Lung (tissue), 12 donors: Measurements from ENCODE around the gene ATP2B3. TPM values are rescaled to one million over a fixed set of nuclear protein-coding genes. Genes with fewer than 3 reads are reported as not detected.

Experiments used
- ATAC-seq: fragments of 200-7000 bp; cut with Tn5 transposase; one replicate; pipeline ENCODE4 v1.9.1; 2020; ENCODE audit warnings: moderate number of reproducible peaks; ENCODE audit not compliant: insufficient read depth, low FRiP score
- DNase-seq, 3 donors: peaks; one replicate each; pipeline ENCODE4 v3.0.0-alpha.2; 2013 to 2017
- H3K27ac ChIP-seq, 2 donors: one replicate each; pipeline ENCODE4 v1.5.1; 2013; ENCODE audit warnings: mild to moderate bottlenecking in 2 of 2, moderate library complexity in 2 of 2, control low read depth in 1 of 2, inconsistent platforms in 1 of 2, low read depth in 1 of 2, low read length in 1 of 2
- H3K27me3 ChIP-seq, 3 donors: one replicate each; pipeline ENCODE4 v1.5.1; 2013; ENCODE audit warnings: low read length in 2 of 3; ENCODE audit not compliant: control insufficient read depth in 3 of 3, insufficient read depth in 3 of 3
- H3K36me3 ChIP-seq, 4 donors: one replicate each; pipeline ENCODE4 v1.5.1; 2013; ENCODE audit warnings: low read length in 4 of 4, mild to moderate bottlenecking in 1 of 4, moderate library complexity in 1 of 4; ENCODE audit not compliant: control insufficient read depth in 4 of 4, insufficient read depth in 4 of 4
- H3K4me1 ChIP-seq, 5 donors: one replicate each; pipeline ENCODE4 v1.5.1; 2013; ENCODE audit warnings: low read length in 5 of 5, mild to moderate bottlenecking in 2 of 5, moderate library complexity in 1 of 5; ENCODE audit not compliant: control insufficient read depth in 5 of 5, insufficient read depth in 5 of 5
- H3K4me3 ChIP-seq: one replicate; pipeline ENCODE4 v1.5.1; 2013; ENCODE audit warnings: mild to moderate bottlenecking, control low read depth, moderate library complexity
- H3K9ac ChIP-seq, 2 donors: one replicate each; pipeline ENCODE4 v1.5.1; 2013; ENCODE audit warnings: low read length in 2 of 2, control low read depth in 1 of 2; ENCODE audit not compliant: insufficient read depth in 1 of 2
- H3K9me3 ChIP-seq, 4 donors: one replicate each; pipeline ENCODE4 v1.5.1; 2013; ENCODE audit warnings: low read length in 3 of 4, mild to moderate bottlenecking in 1 of 4, moderate library complexity in 1 of 4; ENCODE audit not compliant: control insufficient read depth in 4 of 4, insufficient read depth in 3 of 4
- WGBS, 2 donors: extraction: QIAGEN DNeasy Blood & Tissue Kit; methylation state at CpG; one replicate each; pipeline ENCODE4 v1.1.7; 2013; 5-methylcytosine and 5-hydroxymethylcytosine counted together
- polyA plus RNA-seq, 2 donors: library from polyadenylated mRNA; stranded (reverse); fragments of 200-250 nt; gene quantifications; one replicate each; pipeline ENCODE4 v1.2.1, GENCODE V29; 2013
- total RNA-seq, 2 donors: library from RNA; depleted of rRNA in 1 of 2; stranded (reverse); fragments of >200 nt in 1 of 2; gene quantifications; one replicate each; pipeline ENCODE4 v1.2.1, GENCODE V29; 2014 to 2021
- TF ChIP-seq, protein P1 (sequence below): IDR thresholded peaks from 2 replicates; pipeline ENCODE4 v1.5.1; 2012; ENCODE audit warnings: mild to moderate bottlenecking; ENCODE audit errors: control extremely low read depth, extremely low read depth
- donor health status: control.
- donor health status: control.
- donor health status: Bipolar disorder and iron deficiency.
- donor health status: healthy.
- donor health status: DM: yes; HTN: yes; CAD: no.

The ATP2B3 gene
- total and polyA plus RNA-seq, 4 donors, result 0.21 to 0.54 TPM; not detected in 2

DNA sequence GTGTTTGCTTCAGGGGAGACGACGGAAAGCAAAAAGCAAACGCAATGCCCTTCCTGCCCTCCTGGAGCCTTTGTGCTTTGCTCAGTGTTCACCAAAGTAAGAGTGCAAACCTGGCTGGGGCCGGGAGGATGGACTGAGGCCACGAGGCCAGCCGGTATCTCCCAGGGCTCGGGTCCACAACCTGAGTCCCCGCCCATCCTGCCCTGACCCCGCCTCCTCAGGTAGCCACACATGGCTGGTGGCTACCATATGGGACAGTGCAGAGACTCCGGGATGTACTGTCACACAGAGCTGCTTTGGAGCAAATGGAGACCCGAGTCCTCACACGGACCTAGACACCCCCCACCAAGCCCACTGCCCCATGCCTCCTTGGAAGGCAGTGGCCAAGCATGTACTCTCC, 4.8 kb downstream of the ATP2B3 start:
- Histone ChIP-seq H3K4me3 (no peak overlapping the region), H3K9ac (no peak overlapping the region), H3K9me3 (peaks cover 0 to 3% (median 0%) of the 10 kb centered on the region in 4 donors), H3K36me3 (no peaks in the 10 kb centered on the region), H3K27ac (no peak overlapping the region), H3K27me3 (peaks cover 11 to 18% (median 13%) of the 10 kb centered on the region in 3 donors), H3K4me1 (no peaks in the 10 kb centered on the region)
- ATAC-seq, result no peak
- 49 to 50% methylated on average over 12 of the region's 12 CpGs for WGBS, 2 donors
- DNase-seq, result no peak
- TF ChIP-seq, protein P1, sequence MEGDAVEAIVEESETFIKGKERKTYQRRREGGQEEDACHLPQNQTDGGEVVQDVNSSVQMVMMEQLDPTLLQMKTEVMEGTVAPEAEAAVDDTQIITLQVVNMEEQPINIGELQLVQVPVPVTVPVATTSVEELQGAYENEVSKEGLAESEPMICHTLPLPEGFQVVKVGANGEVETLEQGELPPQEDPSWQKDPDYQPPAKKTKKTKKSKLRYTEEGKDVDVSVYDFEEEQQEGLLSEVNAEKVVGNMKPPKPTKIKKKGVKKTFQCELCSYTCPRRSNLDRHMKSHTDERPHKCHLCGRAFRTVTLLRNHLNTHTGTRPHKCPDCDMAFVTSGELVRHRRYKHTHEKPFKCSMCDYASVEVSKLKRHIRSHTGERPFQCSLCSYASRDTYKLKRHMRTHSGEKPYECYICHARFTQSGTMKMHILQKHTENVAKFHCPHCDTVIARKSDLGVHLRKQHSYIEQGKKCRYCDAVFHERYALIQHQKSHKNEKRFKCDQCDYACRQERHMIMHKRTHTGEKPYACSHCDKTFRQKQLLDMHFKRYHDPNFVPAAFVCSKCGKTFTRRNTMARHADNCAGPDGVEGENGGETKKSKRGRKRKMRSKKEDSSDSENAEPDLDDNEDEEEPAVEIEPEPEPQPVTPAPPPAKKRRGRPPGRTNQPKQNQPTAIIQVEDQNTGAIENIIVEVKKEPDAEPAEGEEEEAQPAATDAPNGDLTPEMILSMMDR, result no peak

DNA sequence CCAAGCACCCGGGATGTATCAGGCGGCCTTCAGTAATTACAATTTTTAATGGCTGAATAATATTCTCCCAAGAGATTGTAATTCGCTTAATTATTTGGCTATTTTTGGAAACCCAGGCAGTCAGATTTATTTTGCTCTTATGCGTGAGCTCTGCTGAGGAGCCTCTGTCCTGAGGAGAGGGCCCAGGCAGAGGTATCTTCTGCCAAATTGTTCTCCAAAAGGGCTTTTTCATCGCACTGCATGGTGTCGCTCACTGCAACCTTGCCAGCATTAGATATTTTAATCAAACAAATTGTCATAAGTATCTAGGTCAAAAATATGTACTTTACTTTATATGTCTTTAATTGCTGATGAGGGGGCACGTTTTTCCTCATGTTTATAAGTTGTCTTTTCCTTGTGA, 5.8 kb downstream of the ATP2B3 start:
- TF ChIP-seq, protein P1, result no peak
- H3K9me3 ChIP-seq, result peaks cover 0 to 3% (median 0%) of the 10 kb centered on the region in 4 donors
- H3K27me3 ChIP-seq, result peaks cover 8 to 16% (median 11%) of the 10 kb centered on the region in 3 donors
- WGBS, 2 donors, result 78 to 90% methylated on average over 7 of the region's 7 CpGs
- H3K4me3 ChIP-seq, result no peak overlapping the region
- no peak for DNase-seq
- H3K9ac ChIP-seq, result no peak overlapping the region
- ATAC-seq, result no peak
- H3K4me1 ChIP-seq, result no peaks in the 10 kb centered on the region
- no peak overlapping the region for H3K27ac ChIP-seq
- no peaks in the 10 kb centered on the region for H3K36me3 ChIP-seq

DNA sequence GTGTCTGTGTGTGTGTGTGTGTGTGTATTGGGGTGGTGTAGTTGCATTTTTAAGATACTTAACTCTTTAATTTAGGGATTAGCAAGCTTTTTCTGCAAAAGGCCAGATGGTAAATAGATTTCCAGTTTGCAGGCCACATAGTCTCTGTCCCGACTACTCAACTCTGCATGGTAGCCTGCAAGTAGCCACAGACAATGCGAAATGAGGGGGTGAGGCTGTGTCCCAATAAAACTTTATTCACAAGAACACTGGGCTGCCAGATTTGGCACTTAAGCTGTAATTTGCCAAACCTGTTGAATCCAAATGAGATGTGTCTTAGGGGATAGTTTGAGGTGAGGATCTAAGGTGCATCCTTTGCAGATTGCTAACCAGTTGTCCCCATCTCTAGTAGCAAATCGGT, 6.8 kb downstream of the ATP2B3 start:
- 84 to 85% methylated on average over 3 of the region's 3 CpGs for WGBS, 2 donors
- Histone ChIP-seq H3K27me3 (peaks cover 4 to 8% (median 6%) of the 10 kb centered on the region in 3 donors), H3K27ac (no peak overlapping the region), H3K36me3 (no peaks in the 10 kb centered on the region), H3K9me3 (peaks cover 0 to 3% (median 0%) of the 10 kb centered on the region in 4 donors), H3K9ac (no peak overlapping the region), H3K4me3 (no peak overlapping the region), H3K4me1 (no peaks in the 10 kb centered on the region)
- DNase-seq (no peak), ATAC-seq (no peak)
- TF ChIP-seq, protein P1, result no peak

DNA sequence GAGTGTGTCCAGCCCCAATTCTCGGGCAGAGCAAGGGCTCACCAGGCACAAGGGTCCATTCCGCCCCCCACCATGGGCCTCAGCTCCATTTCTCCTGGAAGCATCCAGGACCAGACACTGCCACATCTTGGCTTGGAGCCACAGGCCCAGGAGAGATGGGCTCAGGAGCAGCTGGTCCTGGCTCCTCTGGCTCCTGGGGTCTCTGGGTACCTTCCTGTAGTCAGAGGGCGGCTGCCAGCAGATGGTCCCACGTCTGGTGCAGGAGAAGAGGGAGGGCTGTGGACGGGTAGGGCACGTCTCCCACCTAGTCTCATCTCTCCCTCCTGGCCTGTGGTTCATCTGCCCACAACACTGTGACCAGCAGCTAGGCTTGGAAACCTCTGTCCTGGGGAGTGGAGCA, 8.0 kb downstream of the ATP2B3 start:
- 75 to 88% methylated on average over 4 to 6 of the region's 6 CpGs for WGBS, 2 donors
- Histone ChIP-seq H3K36me3 (no peaks in the 10 kb centered on the region), H3K4me1 (no peaks in the 10 kb centered on the region), H3K27me3 (peaks cover 2 to 10% (median 3%) of the 10 kb centered on the region in 3 donors), H3K9ac (no peak overlapping the region), H3K27ac (no peak overlapping the region), H3K9me3 (peaks cover 0 to 3% (median 0%) of the 10 kb centered on the region in 4 donors), H3K4me3 (no peak overlapping the region)
- DNase-seq (no peak), ATAC-seq (no peak)
- TF ChIP-seq, protein P1, result no peak
